Stomach (tissue), 4 donors: ENCODE measurements around the gene PLCB1.

Experiments
- CTCF ChIP-seq, 7 experiments: fragments of 450-650 bp in 4 of 7; fragments of 200-600 bp in 3 of 7; sonication (generic) in 3 of 7; IDR thresholded peaks; one replicate each; pipeline ENCODE4 v1.5.1; 2016 to 2019; ENCODE audit warnings: antibody characterized with exemption in 7 of 7, control low read depth in 2 of 7, mild to moderate bottlenecking in 1 of 7
- POLR2A ChIP-seq, 4 donors: fragments of 450-650 bp; IDR thresholded peaks; one replicate each; pipeline ENCODE4 v1.6.1; 2016; ENCODE audit warnings: antibody characterized with exemption in 4 of 4, control low read depth in 2 of 4, mild to moderate bottlenecking in 1 of 4, moderate library complexity in 1 of 4
- POLR2AphosphoS5 ChIP-seq, 3 donors: sonication (generic); formaldehyde crosslinking; IDR thresholded peaks; one replicate each; pipeline ENCODE4 v1.6.1; 2016; ENCODE audit warnings: antibody characterized with exemption in 3 of 3

GRCh38 chr20:8260837-8261251 lies 128.8 kb downstream of the PLCB1 start:
- no peak for TF ChIP-seq CTCF (IDR thresholded peaks at IDR 0.05)
- TF ChIP-seq POLR2A (IDR thresholded peaks at IDR 0.05): no peak
- TF ChIP-seq POLR2AphosphoS5 (IDR thresholded peaks at IDR 0.05): no peak
